ENCODE results near the gene PACSIN2.

- no peak for TF ChIP-seq MLLT1 (IDR thresholded peaks at IDR 0.05)
- TF ChIP-seq PBX3 (IDR thresholded peaks at IDR 0.05; ENCODE audit: insufficient replicate concordance, low read depth, low read length): no peak
- no peak for TF ChIP-seq MAX (IDR thresholded peaks at IDR 0.05; ENCODE audit: low read depth, low read length)
- no peak for TF ChIP-seq PKNOX1 (IDR thresholded peaks at IDR 0.05)
- TF ChIP-seq BRCA1 (IDR thresholded peaks at IDR 0.05; ENCODE audit: low read depth, low read length): no peak
- TF ChIP-seq E2F4 (IDR thresholded peaks at IDR 0.05; ENCODE audit: low read depth, low read length): no peak
- no peak for TF ChIP-seq NR2C2 (IDR thresholded peaks at IDR 0.05; ENCODE audit: borderline replicate concordance, control insufficient read depth, insufficient read length, low read depth)
- no peak for TF ChIP-seq NBN (IDR thresholded peaks at IDR 0.05)
- TF ChIP-seq DPF2 (IDR thresholded peaks at IDR 0.05): no peak
- no peak for TF ChIP-seq TCF7 (IDR thresholded peaks at IDR 0.05; ENCODE audit: borderline replicate concordance)
Observed at GRCh38 chr22:42959576-42960509, 55.1 kb downstream of the PACSIN2 start.

All from GM12878 (cell line).